ENCODE measurements around the gene SLC25A29.

SLC25A29 gene

DNA sequence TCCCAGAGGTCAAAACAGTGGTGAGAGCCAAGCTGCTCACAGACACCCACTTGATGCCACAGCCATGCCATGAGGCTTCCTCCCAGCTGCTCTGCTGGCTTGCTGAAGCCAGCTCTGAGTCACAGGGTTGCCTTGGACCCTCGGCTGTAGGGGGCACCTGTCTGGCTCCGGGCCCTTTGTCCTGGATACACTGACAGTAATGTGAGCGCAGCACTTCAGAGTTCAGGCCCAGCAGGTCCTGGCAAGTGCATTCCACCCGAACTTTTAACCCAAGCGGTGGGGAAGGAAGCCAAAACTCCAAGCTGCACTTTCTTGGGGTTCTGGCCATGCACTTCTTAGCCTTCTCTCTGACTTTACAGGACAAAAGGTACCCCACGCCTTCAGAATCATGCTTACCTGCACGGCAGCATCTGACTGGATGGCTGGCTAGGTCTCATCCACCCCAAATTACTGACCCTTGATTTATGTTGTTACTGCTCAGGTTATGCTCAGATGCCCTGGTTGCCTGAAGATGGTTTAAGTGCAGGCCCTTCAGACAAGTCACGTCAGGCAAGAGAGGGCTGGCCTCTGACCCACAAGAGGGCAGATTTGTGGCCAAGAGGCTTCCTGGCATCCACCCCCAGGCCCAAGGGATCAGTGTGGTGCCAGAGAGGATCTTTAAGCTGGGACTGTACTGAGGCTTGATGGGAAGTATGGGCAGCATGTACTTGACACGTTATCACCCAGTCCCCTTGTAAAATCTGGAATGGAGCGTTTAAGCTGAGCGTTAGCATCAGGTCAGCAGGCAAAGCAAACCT, 24.8 kb downstream of the SLC25A29 start:
- no peak for DNase-seq (ENCODE audit: low read depth in 2 of 2)

DNA sequence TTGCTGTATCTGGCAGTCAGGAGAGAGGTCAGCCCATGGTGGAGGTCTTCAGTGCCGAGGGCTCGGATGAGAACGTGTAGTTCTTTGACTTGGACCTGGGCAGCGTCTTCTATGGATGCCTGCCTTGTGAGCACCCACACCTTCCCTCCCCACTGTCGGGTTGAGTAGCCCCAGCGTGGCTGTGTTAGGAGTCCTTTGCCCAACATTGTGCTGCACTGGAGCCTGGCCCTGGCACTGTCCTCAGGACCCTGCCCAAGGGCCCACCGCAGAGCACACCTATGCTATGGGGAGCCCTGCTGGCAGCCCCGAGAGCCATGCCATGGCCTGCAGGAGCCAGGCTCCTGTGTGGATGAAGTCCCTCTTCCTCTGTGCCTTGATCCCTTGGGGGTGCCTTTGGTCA, 26.7 kb downstream of the SLC25A29 start:
- no peak for DNase-seq (ENCODE audit: low read depth in 2 of 2)

DNA sequence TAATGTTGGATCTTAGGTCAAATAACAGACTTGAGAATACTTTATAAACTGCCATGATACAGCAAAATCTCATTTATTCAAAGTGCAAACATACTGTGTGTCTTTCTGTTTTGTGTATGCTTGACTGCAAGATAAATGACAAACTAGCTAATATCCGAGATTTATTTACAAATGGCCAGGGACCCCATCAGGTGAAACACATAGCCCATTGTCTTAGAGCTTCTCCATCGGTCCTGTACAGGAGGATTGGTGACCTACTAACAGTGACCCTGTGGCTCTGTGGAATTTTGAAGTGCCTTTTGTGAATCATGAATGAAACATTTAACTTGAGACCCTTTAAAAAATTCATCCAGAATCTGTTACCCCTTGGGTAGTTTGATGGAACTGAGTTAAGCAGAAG, 27.1 kb downstream of the SLC25A29 start:
- DNase-seq (ENCODE audit: low read depth in 2 of 2) = no peak

DNA sequence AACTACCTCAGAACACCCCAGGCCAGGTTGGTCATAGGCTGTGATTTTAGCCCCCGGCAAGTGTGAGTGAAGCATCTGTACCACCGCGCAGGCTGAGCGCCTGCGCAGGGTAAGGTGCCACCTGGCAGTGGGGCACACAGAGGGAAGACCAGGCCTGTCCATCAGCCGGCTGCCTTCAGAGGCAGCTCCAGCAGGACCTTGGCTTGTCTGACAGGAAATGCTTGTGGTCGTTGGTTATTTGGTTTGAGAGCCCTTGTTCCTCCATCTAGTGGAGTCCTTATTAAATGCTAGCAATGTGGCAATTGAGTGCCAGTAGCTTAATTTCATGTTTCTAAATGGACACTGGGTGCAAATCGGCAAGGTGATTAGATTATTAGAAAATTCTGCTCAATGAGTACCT, 27.5 kb downstream of the SLC25A29 start:
- DNase-seq (ENCODE audit: low read depth in 2 of 2) = no peak

DNA sequence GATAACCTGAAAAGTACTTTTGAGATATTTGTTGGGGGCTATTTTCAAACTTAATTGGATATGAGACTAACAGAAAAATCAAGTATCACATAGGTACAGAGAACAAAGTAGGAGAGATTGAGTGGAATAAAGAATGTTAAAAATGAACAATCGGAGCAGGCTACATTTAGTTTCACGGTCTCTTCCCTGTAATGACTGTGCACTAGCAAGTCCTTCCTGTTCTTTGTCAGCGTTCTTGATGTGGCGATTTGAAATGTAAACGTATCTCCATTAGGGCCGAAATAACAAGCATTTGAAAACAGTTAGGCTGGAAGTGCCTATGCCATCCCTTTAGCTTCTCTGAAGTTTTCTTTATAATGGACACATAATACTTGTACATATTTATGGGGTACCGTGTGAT, 31.0 kb downstream of the SLC25A29 start:
- no peak for DNase-seq (ENCODE audit: low read depth in 2 of 2)

DNA sequence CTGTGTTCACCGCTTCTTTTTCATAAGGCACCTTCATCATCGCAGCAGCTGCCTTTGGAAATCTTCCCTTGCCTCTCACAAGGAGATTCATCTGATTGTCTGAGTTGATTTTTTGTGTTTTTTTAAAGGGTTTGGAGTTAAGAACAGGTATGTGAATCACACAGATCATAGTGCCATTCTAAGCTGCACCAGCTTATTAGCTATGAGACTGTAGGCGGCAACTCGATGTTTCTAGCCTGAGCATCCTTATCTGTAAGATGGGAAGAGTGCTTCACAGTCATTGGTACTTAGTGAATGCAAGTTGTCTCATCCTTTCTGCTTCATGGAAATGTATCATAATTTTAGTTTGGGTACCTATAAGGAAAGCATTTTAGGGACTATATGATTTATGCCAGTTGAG, 32.0 kb downstream of the SLC25A29 start:
- DNase-seq (ENCODE audit: low read depth in 2 of 2) = no peak

DNA sequence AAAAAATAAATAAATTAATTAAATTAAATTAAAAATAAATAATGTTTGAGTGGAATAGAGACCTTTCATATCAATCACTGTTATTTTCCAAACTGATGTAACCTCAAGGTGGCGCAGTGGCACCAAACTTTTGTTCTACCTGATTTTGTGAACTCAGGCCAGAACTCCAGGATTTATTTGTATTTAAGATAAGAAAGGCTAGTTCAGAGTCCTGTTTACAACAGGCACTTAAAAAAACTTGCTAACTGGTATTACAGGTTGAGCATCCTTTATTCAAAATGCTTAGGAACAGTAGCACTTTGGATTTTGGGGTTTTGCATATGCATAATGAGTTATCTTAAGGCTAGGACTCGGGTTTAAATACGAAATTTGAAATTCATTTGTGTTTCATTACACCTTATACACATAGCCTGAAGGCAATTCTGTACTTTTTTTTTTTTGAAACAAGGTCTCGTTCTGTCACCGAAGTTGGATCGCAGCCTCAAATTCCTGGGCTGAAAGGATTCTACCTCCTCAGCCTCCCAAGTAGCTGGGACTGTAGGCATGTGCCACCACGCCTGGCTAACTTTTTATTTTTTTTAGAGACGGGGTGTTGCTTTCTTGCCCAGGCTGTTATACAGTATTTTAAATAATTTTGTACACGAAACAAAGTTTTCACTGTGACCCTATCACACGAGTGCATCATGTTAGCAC, 34.9 kb downstream of the SLC25A29 start:
- DNase-seq (ENCODE audit: low read depth in 2 of 2) = no peak

DNA sequence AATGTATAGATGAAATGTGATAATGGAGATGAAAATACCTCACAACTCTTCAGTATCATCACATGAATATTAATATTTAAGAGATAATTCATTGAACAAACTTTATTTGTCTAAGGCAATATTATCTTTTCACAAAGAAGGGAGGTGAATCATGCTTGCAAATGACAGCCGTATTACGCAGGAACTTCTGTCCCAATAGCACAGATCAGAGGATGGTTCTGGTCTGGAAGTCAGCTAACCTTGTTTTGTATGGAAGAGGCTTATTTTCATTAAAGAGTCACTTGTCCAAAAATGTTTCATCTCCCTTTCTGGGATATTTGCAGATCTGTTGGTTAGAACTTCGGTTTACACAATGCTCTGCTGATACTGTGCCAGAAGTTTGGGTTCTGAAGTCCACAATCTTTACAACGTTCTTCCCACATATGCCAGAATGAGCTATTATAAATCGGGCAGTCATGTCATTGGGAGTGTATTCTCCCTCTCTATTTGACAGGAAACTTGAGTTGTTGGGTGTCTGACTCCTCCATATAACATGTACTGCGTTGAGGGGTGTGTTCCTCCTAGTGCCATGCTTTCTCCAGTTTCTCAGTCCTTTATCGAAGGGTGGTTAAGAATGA, 37.5 kb downstream of the SLC25A29 start:
- DNase-seq (ENCODE audit: low read depth in 2 of 2) = no peak

DNA sequence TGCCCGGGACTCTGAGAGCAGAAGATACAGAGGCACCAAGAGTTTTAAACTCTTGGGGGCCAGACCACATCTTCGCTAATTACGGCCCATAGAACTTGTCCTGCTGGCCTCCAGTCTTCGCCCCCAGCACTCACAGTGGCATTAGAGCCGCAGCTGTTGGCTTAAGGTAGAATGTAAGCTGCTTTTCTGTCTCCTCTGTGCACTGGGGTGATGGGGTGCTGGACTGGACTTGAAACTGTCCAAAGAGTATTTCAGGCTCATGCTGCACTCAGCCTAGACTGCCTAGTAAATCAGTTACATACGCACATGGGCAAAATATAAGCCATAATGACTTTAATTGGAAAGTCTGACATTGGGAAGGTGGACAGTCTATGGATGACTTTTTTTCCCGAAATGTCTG, 38.3 kb downstream of the SLC25A29 start:
- no peak for DNase-seq (ENCODE audit: low read depth in 2 of 2)

DNA sequence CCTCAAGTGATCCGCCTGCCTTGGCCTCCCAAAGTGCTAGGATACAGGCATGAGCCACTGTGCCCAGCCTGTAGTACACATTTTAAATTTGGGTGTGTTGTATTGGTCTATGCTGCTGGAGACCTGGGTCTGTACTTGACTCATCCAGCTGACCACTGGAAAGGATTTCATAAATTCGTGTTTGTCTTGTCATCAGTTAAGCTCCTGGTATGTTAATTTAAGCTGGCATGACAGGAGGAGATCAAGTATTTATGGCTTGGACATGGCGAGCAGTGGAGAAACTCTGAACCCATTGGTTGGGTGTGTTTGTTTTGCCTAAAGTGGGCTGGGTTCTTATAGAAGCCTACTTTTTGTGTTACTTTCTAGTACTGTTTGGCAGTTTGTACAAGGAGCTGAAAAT, 43.1 kb downstream of the SLC25A29 start:
- DNase-seq (ENCODE audit: low read depth in 2 of 2) = no peak

DNA sequence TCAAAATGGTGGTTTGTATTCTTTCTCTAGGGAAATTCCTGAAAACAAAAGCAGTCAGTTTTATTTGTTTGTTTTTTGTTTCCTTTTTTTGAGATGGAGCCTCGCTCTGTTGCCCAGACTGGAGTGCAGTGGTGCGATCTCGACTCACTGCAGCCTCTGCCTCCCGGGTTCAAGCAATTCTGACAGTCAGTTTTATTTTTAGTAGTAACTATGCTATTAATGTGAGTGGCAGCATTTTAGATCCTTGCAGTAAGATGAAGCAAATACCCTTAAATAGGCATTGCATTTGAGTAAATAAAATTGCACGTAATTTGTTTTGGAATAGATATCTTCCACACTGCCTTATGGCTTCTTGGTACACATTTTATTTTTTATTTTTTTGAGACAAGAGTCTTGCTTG, 43.7 kb downstream of the SLC25A29 start:
- DNase-seq (ENCODE audit: low read depth in 2 of 2) = no peak

DNA sequence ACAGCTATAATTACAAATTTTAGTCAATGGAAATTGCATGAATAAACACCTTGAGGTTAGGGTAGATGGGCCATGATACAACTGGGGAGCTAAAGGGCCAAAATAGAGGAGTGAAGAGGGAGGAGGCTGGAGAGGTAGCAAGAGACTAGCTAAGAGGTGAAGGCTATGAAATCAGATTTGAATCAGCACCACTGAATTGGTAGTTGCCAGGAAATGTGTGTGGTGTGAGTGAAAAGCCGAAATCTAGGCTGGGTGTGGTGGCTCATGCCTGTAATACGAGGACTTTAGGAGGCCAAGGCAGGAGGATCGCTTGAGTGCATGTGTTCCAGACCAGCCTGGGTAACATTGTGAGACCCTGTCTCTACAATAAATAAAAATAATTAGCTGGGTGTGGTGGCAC, 44.6 kb downstream of the SLC25A29 start:
- peak; percentile 8 to 32 for DNase-seq (ENCODE audit: low read depth in 2 of 2)

DNA sequence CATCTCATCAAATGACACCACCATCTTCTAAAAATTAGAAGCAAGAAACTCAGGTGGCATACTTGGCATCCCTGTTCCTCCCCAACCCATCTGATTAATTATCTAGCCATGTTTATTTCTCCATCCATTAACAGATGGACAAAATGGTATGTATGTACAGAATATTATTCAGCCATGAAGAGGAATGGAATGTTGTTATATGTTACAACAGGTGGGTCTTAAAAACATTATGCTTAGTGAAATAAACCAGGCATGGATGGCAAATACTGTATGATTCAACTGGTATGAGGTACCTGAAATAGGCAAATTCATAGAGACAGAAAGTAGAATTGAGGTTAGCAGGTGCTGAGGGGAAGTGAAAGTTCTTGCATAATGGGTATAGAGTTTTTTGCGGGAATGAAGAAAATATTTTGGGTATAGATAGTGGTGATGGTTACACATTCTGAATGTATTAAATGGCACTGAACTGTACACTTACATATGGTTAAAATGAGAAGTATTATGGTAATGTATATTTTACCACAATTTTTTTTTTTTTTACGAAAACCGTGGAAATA, 49.8 kb downstream of the SLC25A29 start:
- no peak for DNase-seq (ENCODE audit: low read depth in 2 of 2)

DNA sequence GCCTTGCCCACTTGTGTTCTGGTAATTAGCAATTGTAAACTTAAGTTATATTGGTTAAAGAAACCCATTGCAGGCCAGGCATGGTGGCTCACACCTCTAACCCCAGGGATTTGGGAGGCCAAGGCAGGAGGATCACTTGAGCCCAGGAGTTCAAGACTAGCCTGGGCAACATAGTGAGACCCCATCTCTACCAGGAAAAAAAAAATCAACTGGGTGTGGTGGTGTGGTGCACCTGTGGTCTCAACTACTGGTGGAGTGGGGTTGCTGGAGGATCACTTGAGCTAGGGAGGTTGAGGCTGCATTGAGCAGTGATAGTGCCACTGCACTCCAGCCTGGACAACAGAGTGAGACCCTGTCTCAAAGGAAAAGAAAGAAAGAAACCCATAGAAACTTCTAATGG, 53.6 kb downstream of the SLC25A29 start:
- no peak for DNase-seq (ENCODE audit: low read depth in 2 of 2)

DNA sequence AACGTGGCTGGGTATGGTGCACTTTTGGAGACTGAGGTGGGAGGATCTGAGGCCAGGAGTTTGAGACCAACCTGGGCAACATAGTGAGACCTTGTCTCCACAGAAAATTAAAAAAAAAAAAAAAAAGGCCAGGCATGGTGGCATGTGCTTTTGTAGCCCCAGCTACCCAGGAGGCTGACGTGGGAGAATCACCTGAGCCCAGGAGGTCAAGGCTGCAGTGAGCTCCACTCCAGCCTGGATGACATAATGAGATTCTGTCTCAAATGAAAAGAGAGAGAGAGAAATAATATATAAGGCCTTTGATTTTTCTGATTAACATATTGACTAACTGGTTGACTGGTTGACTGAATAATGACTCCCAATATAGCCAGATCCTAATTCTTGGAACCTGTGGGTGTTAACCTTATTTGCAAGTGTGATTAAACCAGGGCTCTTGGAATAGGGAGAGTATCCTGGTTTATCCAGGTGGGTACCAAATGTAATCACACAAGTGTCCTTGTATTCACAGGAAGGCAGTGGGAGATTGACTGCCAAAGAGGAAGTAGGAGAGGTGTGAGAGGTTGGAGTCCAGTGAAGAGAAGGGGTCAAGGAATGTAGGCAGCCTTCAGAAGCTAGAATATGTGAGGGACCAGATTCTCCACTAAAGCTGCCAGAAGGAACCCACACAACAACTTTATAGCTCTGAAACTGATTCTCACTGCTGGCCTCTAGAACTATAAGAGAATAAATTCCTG, 55.3 kb downstream of the SLC25A29 start:
- no peak for DNase-seq (ENCODE audit: low read depth in 2 of 2)

DNA sequence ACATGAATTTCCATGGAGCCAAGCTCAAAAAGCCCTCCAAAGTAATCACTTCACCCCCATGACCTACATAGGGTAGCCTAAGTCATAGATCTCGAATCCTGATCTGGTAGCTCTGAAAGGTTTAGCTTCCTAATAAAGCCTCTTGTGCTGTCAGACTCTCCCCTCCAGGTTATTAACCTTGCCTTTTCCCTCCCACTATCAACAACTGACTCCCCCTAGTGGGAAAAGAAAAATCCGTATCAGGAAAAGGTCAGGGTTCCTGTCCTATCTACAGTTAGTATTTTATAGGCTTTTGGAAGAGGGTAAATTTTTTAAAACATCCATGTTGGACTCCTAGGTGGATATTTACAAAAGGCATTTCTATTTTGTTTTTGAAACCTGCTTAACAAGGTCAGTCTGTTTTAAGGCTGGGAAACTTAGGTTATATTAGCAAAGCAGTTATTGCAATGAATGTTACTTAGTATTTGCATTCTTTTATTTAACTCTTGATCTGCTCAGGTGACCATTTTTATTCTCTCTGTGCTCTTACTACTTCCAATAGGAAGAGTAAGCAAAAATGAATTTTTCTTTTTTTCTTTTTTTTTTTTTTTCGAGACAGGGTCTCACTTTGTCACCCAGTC, 59.3 kb downstream of the SLC25A29 start:
- no peak for DNase-seq (ENCODE audit: low read depth in 2 of 2)

DNA sequence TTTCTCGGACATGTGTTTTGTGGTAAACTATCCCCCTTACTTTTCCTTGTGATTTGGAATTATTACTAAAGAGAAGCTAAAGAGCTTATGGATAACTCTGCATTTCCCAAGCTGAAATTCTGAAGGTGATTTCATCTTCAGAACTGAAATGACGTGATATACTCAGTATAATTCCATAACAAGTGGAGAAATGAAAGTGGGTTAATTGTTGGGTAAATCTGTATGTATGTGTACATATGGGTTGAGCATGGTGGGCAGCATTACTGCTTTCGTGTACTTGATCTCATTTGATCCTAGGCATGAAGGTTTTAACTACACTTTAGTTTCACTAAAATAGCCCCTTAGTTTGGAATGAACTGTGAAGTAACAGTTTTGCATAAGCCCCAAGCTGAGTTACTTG, 63.2 kb downstream of the SLC25A29 start:
- DNase-seq (ENCODE audit: low read depth in 2 of 2) = no peak

DNA sequence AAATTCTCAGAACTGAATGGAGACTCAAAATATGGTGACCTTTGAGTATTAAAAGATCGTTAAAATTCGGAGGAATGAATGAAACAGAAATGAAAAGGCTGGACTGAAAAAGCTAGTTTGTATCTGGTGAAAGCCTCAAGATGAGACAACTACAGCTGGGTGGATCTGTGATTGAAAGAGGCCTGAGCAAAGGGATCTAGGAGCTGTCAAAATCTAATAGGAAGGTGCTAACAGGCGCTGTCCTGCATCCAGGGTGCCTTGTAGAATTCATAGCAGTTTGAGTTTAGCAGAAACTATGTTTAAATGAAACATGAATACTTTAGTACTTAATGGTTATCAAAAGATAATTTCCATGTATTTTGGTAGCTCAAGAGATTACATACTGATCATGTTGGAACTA, 65.0 kb downstream of the SLC25A29 start:
- no peak for DNase-seq (ENCODE audit: low read depth in 2 of 2)
